CMK (cell line): ENCODE data around the gene GGCX.
"Not testable (repeated sequence)": the region's sequence is repeated elsewhere in the genome, so short reads cannot be mapped to it uniquely, and the experiment has no call there.

Experiments
- DNase-seq: peaks from one replicate; pipeline ENCODE4 v3.0.0-alpha.2; 2010; ENCODE audit warnings: low read depth

GGCX gene

DNA sequence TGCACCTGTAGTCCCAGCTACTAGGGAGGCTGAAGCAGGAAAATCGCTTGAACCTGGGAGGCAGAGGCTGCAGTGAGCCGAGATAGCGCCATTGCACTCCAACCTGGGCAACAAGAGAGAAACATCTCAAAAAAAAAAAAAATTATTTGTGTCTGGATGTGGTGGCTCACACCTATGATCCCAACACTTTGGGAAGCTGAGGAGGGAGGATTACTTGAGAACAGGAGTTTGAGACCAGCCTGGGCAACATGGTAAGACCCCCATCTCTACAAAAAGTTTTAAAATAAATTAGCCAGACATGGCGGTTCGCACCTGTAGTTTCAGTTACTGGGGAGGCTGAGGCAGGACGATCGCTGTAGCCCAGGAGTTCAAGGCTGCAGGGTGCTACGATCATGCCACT lies 14.4 kb upstream of the GGCX start:
- DNase-seq = no peak

DNA sequence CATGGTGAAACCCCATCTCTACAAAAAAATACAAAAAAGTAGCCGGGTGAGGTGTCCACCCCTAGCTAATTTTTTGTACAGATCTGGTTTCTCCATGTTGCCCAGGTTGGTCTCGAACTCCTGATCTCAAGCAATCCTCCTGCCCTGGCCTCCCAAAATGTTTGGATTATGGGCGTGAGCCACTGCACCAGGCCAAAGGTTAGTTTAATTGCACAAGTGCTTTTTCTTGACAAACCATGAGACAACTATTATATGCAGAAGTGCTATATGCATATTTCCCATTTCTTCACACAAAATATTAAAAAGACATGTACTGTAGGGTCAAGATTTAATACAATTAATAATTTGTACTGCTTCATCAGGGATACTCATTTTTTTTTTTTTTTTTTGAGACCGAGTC lies 5.0 kb upstream of the GGCX start:
- DNase-seq = no peak

DNA sequence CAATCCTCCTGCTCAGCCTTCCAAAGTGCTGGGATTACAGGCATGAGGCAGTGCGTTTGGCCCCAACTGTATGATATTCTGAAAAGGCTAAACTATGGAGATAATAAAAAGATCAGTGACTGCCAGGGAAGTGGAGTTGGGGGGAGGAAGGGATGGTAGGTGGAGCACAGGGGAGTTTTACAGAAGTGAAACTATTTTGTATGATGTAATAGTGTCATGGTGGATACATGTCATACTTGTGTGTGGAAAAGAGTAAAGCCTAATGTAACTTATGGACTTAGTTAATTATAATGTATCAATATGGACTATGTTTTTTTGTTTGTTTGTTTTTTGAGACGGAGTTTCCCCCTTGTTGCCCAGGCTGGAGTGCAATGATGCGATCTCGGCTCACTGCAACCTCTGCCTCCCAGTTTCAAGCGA lies 2.9 kb upstream of the GGCX start:
- no peak for DNase-seq

DNA sequence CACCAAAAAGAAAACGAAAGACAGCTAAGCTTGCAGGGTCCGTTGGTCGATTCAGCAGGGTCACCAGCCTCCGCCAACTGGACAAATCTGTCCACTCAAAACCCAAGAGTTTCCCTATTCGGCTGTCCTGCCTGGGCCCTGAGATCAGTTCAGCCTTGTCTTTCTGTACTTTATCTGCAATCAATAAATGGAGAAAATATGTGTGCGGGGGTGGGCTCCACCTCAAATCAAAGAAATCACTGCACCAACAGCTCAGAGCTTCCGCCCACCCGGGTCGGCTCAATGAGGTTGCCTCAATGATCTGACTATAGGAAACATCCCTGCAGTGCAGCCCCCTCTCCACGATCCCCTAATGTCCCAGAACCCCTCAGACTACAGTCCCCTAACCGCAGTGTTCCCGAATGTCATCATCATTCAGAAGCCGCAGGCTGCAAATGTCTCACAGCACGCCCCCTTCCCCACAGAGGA lies 447 bp downstream of the GGCX start:
- DNase-seq = no peak

DNA sequence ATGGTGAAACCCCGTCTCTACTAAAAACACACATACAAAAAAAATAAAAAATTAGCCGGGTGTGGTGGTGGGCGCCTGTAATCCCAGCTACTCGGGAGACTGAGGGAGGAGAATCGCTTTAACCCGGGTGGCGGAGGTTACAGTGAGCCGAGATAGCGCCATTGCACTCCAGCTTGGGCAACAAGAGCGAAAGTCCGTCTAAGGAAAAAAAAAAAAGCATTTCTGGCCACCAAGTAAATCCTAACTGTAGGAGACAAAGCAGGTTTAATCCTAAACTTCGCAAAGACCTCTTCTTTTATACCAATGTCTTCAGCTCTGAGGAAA lies 928 bp downstream of the GGCX start:
- DNase-seq = not testable (repeated sequence)

DNA sequence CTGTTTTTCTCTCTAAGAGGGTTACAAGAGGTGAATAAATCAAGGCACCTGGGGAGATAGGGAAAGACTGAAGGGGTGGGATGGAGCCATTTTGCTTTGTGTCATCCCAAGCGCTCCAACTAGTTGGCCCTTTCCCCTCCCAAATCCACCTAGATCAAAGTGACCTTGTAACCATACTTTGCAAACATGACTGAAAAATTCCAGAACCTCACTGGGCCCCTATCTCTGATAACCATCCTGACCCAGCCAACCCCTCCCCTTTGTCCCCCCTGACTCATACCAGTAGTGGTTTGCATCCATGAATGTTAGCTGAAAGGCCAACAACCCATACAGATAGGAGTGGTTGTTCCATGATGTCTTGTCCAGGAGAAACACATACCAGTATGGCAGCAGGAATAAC lies 3.1 kb downstream of the GGCX start:
- DNase-seq = no peak

DNA sequence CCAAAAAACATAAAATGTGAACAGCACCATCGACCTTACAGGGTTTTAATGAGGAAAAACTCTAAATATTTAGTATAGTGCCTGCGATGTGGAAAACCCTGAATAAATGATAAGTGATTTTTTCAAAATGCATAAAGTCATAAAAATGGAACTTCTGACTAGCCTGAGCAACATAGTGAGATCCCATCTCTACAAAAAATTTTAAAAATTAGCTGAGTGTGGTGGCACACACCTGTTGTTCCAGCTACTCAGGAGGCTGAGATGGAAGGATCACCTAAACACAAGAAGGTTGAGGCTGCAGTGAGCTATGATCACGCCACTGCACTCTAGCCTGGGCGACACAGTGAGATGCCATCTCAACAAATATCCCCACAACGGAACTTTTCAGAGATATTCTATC lies 4.2 kb downstream of the GGCX start:
- no peak for DNase-seq

DNA sequence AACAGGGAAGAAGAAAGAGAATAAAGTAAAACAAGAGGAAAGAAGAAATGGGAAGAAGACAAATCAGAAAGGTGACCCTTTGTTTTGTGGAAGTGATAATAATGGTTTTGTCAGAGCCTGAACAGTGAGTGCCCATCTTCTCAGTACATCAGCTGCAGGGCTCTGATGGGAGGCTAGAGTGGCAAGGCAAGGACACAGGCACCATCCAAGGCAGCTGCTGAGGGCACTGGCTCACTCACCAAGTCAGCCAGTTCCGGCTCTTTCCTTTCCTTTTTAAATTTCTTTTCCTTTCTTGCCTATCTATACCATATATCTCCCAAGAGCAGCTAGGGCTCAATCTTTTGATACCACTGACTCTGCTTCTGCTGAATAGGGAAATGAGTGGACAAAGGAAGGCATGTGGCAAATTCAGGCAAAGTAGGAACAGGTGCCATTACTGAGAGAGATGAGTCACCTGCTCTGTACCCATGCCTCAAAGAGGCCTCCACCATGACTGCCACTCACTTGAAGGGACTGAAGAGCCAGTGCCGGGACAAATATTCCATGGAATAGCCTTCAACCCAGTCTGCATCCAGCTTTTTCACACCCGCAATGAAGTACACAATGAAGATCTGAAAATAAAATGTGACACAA lies 6.2 kb downstream of the GGCX start:
- DNase-seq = no peak

DNA sequence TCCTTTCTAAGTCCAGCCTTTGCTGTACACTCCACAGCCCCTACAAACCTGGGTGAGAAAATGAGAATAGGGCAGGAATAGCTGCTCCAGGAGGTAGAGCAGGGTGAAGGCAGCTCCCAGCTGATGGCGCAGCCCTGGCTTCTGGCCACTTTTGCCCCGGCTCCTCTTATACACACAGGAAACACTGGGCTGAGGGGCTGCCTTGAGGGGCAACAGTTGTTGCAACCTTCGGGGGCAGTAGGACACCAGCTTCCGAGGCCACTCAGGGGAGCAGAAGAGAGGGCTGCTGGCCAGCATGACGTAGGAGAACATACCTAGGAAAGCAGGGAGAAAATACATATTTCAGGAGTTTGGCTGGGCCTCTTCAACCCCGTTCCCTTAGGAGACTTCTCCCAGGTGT lies 8.1 kb downstream of the GGCX start:
- DNase-seq = no peak

DNA sequence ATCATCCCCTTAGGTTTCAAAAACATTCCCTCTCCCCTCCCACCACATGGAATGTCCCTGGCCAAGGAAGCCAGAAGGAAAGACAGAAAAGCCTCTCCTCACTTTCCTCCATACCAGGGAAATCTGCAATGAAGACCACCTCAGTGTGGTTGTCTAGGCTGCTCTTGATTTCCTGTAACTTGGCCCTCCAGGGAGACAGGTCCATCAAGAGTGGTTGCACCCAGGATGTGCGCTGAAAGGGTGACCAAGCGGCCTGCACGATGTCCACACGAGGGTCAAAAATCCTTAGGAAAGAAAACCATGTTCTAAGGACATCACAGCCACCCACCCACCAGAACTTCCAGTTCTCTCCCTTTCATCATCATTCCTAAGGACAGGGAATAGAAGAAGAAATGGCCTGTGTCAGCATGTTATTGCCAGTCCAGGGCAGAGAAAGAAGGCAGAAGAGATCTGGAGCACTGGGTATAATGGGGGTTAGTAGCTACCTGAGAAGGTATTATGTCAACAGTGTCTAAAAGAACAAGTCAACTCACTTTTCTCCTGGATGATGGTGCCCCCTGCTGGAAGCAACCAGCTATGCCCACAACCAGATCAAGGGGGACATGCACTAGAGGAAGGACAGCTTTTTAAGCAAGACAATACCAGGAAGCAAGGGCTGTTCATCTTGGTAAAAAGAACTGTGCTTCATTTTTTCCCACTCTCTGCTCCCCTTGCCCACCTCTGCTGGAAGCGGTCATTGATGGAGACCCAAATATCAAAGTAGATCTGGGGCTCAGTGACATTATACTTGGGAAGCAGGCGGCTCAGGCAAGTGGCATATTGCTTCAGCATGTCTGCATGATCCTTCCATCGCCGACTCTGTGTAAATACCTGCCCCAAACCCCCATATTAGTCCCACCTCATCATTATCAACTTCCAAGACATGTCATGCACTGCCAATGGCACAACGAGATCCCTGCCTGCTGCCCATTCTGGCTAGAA lies 9.3 kb downstream of the GGCX start:
- DNase-seq = peak; percentile 68

DNA sequence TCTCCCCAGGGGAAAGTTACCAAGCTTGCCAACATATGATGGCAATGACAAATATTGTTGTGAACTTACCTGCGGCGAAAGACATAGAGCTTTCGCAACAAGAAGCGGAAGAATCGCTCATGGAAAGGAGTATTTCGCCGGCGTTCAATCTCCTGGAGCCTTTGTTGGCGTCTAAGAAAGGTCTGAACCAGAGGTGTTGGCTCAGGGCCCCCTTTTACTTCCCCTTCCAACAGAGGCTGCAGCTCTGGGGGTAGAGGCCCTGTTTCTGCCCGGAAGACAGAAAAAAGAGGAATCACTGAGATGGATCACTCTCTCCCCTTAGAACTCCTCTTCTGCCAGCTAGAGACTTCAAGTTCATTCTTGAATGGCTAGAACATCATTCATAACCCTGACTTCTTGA lies 10.8 kb downstream of the GGCX start:
- no peak for DNase-seq

DNA sequence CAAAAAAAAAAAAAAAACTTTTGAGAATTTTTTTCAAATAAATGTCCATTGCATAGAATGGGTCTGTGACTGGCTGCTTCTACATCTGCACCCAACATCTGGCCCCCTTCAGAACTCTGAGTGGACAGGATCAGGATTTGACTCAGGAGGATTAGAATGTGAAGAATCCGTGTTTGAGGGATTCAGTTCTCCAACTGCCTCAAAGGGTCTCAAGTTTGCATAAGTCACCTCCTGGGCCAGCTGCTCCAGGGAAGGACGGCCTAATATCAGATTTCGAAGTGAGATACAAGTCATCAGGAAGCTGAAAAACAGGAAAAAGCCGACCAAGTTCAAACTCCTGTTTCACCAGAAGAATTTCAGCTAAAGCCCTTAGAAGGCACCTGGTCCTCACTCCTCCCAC lies 11.5 kb downstream of the GGCX start:
- DNase-seq = no peak

DNA sequence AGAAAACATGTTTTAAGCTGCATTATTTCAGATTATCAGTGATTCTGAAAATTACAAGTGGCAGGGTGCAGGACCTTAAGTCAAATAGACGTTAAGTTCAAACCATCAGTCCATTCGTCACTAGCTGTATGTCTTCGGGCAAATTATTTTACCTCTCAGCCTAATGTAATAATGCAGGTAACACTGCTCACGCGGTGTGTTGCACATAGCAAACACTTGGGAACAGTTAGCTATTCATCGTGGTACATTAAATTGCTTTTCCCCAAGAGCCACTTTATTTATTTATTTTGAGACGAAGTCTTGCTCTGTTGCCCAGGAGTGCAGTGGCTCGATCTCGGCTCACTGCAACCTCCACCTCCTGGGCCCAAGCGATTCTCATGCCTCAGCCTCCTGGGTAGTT lies 12.2 kb downstream of the GGCX start:
- no peak for DNase-seq

DNA sequence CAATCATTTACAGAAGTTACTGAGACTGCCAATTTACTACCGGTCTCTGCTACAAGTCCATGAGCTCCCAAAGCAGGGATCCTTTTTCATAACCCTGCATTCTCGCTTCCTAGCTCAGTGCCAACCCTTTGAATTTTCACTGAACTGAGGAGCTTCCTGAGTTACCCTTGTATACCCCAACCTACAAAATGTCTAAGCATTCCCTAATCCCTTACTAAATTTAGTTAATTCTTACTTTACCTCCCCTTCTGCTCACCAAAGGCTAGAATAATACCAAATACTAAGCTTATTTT lies 12.7 kb downstream of the GGCX start:
- no peak for DNase-seq

DNA sequence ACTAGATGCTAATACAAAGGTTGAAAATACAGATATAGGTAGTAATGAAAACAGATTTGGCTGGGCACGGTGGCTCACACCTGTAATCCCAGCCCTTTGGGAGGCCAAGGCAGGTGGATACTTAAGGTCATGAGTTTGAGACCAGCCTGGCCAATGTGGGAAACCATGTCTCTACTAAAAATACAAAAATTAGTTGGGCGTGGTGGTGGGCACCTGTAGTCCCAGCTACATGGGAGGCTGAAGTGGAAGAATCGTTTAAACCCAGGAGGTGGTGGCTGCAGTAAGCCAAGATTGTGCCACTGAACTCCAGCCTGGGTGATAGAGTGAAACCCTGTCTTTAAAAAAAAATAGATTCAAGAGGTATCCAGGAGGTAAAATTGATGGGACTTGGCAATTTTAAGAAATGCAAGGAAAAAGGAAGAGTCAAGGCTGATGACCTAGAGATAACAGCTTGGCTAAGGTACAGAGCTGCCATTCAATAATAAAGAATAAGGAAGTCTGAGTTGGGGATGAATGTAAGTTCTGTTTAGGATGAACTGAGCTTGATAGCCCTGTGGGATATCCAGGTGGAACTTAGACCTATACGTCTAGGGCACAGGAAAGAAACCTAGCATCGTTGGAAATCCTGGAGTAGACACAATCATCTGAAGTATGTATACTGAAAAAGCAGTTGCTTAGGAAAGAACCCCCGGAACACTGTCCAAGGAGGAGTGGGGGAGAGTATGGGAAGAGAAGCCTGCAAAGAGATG lies 13.3 kb downstream of the GGCX start:
- no peak for DNase-seq

DNA sequence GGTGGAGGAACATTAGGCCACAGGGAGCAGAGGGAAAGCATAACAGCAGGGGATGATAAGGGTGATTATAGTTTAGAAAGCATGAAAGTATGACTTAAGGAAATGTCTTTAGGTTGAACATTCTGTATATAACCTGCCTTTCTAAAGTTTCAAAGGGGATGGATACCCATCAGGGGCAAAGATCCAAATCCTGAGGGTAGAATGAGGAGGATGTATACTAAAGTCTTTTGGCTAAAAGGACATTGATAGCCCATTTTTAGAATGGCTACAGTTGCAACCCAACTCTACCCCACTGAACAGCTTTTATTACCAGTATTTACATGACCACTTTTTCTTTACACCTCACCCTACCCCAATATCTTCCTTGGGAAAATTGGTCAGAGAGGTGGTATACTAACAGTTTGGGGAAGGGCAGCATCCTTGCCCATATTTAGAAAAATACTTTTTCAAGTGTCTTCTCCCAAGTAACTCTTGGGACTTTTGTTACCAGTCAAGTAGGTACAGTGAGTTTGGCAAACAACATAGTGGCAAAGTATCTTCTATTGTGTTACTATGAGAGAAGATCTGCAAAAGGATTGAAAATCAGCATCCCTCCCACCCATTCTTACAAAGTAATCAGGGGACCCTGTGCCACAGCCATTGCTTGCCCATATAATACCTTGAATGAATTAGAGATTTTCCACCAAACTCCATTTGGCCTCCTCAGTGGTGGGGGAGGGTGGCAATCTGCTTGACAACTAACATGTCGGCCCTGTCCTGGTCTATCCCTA lies 14.0 kb downstream of the GGCX start:
- DNase-seq = no peak

DNA sequence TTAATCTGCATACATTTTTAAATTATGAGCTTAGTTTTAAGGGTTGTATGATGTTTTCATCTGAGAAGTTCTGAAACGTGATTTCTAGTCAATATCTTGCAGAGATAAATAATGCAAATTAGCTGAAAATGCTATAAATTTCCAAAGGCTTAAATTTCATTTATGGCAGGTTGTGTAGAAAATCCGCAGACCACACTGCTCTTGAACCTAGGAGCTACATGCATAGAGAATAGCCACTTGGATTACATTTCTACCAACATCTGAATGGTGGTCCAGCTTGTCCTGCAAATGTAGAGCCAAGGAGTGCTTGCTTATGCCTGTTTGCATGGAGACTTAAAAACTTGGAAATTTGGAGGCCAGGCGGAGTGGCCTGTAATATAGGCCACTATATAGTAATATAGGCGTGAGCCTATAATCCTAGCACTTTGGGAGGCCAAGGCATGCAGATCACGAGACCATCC lies 15.5 kb downstream of the GGCX start:
- DNase-seq = no peak

DNA sequence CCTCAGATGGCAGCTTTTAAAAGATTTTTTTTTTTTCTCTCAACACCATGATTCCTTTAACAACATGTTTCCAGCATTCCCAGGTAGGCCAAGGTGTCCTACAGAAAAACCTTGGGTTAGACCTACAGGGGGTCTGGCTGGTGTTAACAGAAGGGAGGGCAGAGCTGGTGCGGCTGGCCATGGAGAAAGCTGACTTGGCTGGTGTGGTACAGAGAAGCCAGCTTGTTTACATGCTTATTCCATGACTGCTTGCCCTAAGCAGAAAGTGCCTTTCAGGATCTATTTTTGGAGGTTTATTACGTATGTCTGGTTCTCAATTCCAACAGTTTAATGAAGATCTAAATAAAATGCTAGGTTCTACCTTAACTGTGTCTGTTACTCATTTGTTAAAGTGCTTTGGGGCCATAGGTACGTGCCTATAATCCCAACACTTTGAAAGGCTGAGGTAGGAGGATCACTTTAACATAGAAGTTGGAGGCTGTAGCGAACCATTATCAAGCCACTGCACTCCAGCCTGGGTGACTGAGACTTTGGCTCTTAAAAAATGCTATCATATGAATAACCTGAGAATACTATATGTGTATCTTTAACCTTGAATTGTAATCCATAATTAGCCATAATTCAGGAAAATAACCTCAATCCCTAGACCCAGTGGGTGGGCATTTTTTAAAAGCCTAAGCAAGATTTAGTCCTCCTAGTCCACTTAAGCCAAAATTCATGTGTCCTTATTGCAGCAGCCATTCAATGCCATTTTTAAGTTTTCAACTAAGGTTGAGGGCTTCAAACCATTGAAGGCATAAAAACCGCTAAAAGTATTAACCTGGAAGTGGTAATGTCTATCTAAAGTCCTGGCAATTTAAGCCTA lies 16.1 kb downstream of the GGCX start:
- DNase-seq = not testable (repeated sequence)

DNA sequence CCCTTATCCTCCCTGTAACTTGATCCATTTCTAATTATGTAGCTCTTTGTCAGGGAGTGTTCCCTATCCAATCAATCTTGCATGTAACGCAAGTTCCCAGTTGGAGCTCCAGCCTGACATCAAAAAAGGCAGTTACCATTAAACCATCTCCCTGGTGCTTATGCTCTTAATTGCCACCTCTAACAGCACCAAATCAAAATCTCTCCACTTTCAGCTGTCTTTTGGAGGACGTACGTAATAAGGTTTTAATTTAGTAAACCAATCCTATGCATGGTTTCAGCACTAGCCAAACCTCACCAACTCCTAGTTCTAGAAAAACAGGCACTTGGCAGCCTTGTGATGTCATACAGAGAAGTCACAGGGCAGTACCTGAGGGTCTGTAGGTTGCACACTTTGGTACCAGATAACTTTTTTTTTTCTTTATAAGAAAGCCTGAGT lies 17.0 kb downstream of the GGCX start:
- not testable (repeated sequence) for DNase-seq

DNA sequence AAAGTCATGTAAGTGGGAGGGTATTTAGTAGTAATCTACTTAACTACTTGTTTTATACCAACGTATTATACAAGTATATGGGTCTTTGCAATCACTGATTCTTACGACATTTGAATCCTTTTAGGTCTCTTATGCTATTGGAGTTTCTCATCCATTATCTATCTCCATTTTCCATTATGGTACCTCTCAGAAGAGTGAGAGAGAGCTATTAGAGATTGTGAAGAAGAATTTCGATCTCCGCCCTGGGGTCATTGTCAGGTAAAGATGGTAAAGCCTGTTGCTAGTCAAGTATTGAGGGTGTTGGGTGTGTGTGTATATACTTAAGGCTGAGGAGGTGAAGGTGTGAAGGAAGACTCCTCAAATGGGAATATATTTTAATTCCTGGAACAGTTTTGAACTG lies 18.5 kb downstream of the GGCX start:
- DNase-seq = no peak
